Duodenal mucosa (tissue), 2 donors: ENCODE measurements around the gene XRCC2.

Experiments used
- H3K27ac ChIP-seq: one replicate; pipeline ENCODE4 v1.7.0; 2013; ENCODE audit warnings: low read depth, low read length
- H3K27me3 ChIP-seq, 2 donors: one replicate each; pipeline ENCODE4 v1.7.0; 2013; ENCODE audit warnings: low read length in 2 of 2, control low read depth in 1 of 2; ENCODE audit not compliant: insufficient read depth in 2 of 2, control insufficient read depth in 1 of 2
- H3K36me3 ChIP-seq, 2 donors: one replicate each; pipeline ENCODE4 v1.7.0; 2013; ENCODE audit warnings: low read length in 2 of 2, control low read depth in 1 of 2; ENCODE audit not compliant: insufficient read depth in 2 of 2, control insufficient read depth in 1 of 2
- H3K4me1 ChIP-seq, 2 donors: one replicate each; pipeline ENCODE4 v1.7.0; 2013; ENCODE audit warnings: low read length in 2 of 2, control low read depth in 1 of 2; ENCODE audit not compliant: insufficient read depth in 2 of 2, control insufficient read depth in 1 of 2
- H3K4me3 ChIP-seq, 2 donors: one replicate each; pipeline ENCODE4 v1.7.0; 2013; ENCODE audit warnings: low read length in 2 of 2, low read depth in 1 of 2
- H3K9ac ChIP-seq, 2 donors: one replicate each; pipeline ENCODE4 v1.7.0; 2013; ENCODE audit warnings: low read length in 2 of 2, low read depth in 1 of 2
- H3K9me3 ChIP-seq, 2 donors: one replicate each; pipeline ENCODE4 v1.7.0; 2013; ENCODE audit warnings: low read length in 2 of 2, control low read depth in 1 of 2; ENCODE audit not compliant: control insufficient read depth in 1 of 2

The XRCC2 gene

DNA sequence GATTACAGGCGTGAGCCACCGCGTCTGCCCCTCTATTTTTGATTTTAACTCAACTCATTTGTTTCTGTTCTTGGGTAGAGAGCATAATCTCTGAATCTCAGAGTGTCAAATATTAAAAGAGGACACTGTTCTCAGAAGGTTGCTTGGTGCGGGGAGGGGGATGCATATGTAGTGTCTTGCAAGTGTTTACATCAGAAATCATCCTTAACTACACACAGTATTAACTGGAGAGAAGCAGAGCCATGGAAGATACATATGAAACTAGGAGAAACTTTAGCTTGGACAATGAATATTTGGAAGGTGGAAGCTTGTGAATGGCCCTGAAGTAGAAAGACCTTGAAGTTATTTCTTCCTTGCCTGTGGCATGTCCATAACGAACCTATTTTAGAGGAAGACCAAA, 57.5 kb downstream of the XRCC2 start:
- Histone ChIP-seq H3K27me3 (no peaks in the 10 kb centered on the region), H3K9me3 (no peaks in the 10 kb centered on the region), H3K27ac (no peak overlapping the region), H3K4me1 (no peaks in the 10 kb centered on the region), H3K9ac (no peak overlapping the region), H3K4me3 (no peak overlapping the region), H3K36me3 (no peaks in the 10 kb centered on the region)

DNA sequence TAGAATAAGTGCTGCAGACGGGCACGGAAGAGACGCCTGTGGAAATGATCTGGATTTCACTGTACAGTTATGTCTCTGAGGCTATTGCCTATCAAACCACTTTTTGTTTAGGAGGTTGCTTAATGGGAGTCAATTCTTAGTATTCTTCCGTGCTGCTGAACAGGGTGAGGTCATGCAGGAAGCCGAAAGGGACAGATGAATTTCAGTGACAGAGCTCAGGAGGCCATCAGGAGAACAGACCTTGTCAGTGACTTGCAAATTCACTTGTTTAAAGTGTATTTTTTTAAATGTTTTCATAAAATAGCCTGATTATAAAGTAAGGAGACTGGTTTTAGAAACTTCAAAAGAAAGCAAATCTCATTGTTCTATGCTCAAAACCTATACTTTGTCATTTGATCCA, 58.9 kb downstream of the XRCC2 start:
- no peak overlapping the region for H3K4me3 ChIP-seq
- no peaks in the 10 kb centered on the region for H3K9me3 ChIP-seq
- H3K27ac ChIP-seq = no peak overlapping the region
- no peaks in the 10 kb centered on the region for H3K4me1 ChIP-seq
- H3K9ac ChIP-seq = no peak overlapping the region
- no peaks in the 10 kb centered on the region for H3K27me3 ChIP-seq
- no peaks in the 10 kb centered on the region for H3K36me3 ChIP-seq

DNA sequence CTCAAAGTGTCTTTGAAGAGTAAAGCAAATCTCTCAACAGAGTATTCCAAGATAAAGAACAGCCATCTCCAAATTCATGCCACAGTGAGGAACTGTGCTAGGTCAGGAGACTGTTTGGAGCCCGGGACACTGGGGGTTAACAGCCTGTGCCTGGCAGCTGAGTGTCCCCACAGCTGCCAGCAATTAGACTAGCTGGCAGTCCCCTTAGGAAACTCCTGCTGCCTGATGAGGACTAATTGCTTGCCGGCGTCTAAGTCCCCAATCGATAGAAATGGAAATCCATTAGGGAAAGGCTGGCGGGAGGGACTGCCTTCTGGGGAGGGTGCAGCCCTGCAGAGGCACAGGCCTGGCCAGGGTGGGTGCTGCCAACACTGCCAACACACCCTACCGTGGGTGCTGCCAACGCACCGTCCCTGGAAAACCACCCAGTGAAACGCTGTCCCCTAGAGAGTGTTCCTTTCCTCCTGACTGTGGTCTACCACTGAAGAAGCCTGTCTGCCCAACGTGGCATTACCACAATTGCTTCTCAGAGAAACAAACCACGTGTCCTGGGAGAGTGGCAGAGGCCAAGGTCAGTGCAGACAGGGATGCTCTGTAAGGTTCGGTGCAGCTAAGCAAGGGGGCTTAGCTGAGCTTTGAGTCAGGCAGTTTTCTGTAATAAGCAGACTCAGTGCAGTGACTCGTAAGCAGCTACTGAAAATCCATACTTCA, 60.8 kb downstream of the XRCC2 start:
- Histone ChIP-seq H3K9me3 (no peaks in the 10 kb centered on the region), H3K27ac (no peak overlapping the region), H3K4me1 (no peaks in the 10 kb centered on the region), H3K4me3 (no peak overlapping the region), H3K36me3 (no peaks in the 10 kb centered on the region), H3K9ac (no peak overlapping the region), H3K27me3 (no peaks in the 10 kb centered on the region)

DNA sequence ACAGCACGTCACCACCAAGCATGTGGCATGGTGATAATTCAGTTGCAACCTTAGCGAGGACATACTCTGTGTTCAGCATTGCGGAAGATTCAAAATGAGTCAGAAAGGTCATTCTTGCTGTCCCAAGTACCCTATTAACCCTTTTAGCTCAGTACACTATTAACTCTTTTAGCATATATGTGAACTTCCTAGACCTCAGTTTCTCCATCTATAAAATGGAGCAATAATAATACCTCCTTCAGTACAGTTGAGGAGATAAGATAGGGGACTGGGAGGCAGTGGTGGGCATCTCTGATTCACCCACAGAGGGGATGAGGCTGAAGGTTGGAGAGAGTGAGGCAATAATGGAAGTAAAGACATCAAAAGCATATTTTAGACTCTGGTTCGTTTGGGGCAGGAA, 67.3 kb downstream of the XRCC2 start:
- H3K9me3 ChIP-seq = no peaks in the 10 kb centered on the region
- no peaks in the 10 kb centered on the region for H3K4me1 ChIP-seq
- H3K27me3 ChIP-seq = no peaks in the 10 kb centered on the region
- H3K36me3 ChIP-seq = no peaks in the 10 kb centered on the region
- no peak overlapping the region for H3K9ac ChIP-seq
- no peak overlapping the region for H3K27ac ChIP-seq
- H3K4me3 ChIP-seq = no peak overlapping the region

DNA sequence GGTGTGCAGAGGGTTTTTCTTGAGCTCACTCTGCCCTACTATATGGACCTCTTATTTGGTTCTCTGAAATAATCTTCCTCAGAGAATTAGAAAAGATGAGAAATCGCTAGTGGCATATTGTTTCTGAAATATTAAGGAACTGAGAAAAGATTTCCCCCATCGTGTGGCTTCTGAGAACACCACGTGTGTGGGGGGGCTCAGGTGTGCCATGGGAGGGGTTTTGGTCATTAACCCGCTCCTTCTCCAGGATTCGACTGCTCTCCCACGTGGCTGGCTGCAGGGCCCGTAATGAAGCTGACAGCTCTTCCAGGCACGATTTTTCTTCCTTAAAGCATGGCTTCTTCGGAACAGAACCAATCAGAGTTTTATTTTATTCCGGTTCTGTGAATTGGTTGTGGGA, 67.7 kb downstream of the XRCC2 start:
- no peak overlapping the region for H3K9ac ChIP-seq

DNA sequence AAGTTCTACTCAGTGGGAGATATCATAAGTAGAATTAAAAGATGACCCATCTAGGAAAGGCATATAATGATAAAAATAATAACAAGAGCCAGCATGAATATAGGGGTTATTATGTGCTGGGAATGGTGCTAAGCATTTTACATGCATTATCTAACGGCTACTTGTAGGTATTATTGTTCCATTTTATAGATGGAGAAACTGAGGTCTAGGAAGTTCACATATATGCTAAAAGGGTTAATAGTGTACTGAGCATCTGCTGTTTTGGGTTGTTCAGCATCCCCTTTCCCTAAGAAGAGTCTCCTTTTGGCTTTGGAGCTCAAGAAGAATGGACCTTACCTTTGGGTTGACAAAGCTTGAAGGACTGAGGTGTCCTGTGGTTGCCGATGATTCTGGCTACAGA, 68.9 kb downstream of the XRCC2 start:
- H3K27me3 ChIP-seq = no peaks in the 10 kb centered on the region
- H3K27ac ChIP-seq = no peak overlapping the region
- H3K36me3 ChIP-seq = no peaks in the 10 kb centered on the region
- no peaks in the 10 kb centered on the region for H3K4me1 ChIP-seq
- H3K4me3 ChIP-seq = no peak overlapping the region
- no peaks in the 10 kb centered on the region for H3K9me3 ChIP-seq
- H3K9ac ChIP-seq = no peak overlapping the region

More for the DNA sequence above, 67.7 kb downstream of the XRCC2 start:
- no peak overlapping the region for H3K27ac ChIP-seq
- H3K9me3 ChIP-seq = no peaks in the 10 kb centered on the region
- H3K36me3 ChIP-seq = no peaks in the 10 kb centered on the region
- no peaks in the 10 kb centered on the region for H3K27me3 ChIP-seq
- H3K4me1 ChIP-seq = no peaks in the 10 kb centered on the region
- no peak overlapping the region for H3K4me3 ChIP-seq

DNA sequence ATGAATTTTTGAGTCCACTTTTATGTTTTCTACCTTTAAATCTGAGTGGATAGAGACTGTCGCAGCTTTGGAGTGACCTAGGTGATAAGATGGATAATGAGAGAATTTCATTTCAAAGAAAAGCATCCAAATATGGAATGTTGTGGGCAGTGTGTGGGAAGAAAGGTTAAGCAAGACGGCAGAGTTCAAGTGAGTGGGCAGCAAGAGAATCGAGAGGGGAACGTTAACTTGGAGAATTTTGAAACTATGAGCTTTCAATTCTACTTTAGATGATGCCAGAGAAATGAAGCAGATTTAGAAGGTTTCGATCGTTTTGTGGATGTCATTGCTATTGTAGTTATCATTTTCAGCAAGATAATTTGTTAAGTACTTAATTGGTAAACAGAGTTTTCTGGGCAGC, 73.0 kb downstream of the XRCC2 start:
- Histone ChIP-seq H3K27ac (no peak overlapping the region), H3K36me3 (no peaks in the 10 kb centered on the region), H3K9me3 (no peaks in the 10 kb centered on the region), H3K4me3 (no peak overlapping the region), H3K4me1 (no peaks in the 10 kb centered on the region), H3K9ac (no peak overlapping the region), H3K27me3 (no peaks in the 10 kb centered on the region)

DNA sequence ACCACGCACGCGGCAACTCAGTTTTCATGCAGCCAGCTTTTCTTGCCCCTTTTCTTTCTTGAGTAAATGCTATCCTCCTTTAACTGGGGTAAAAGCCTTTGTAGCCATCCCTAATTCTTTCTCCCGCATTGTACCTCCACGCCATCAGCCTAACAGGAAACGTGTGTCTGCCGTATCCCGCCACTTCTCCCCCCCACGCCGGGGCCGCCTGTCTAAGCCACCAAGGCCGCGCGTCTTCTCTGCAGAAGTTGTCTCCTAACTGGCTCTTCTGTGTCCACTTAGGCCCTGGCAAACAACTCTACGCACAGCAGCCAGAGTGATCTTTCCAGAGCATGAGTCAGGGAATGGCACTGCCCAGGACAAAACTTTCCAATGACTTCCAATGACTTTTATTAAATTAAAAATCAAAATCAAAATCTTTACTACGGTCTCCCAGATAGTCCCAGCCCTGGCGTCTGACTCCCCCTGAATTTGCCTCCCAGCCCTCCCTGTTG, 74.6 kb downstream of the XRCC2 start:
- no peaks in the 10 kb centered on the region for H3K36me3 ChIP-seq
- no peak overlapping the region for H3K27ac ChIP-seq
- no peaks in the 10 kb centered on the region for H3K4me1 ChIP-seq
- H3K9me3 ChIP-seq = no peaks in the 10 kb centered on the region
- no peak overlapping the region for H3K4me3 ChIP-seq
- H3K27me3 ChIP-seq = no peaks in the 10 kb centered on the region
- no peak overlapping the region for H3K9ac ChIP-seq

DNA sequence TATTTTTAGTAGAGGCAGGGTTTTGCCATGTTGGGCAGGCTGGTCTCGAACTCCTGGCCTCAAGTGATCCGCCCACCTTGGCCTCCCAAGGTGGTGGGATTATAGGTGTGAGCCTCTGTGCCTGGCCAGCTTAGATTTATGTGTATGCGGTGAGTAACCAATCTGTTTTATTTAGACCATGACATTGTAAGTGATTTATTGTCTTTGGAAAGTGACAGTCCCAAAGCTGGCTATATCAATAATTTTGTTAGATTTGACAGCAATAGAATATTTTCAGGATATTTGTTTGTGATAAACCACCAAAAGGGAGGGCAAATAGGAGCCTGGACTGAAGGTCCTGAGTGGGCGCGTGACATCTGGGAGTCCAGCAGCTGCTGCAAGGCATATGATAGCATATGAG, 75.7 kb downstream of the XRCC2 start:
- no peaks in the 10 kb centered on the region for H3K4me1 ChIP-seq
- H3K9ac ChIP-seq = no peak overlapping the region
- H3K9me3 ChIP-seq = no peaks in the 10 kb centered on the region
- H3K27ac ChIP-seq = no peak overlapping the region
- H3K36me3 ChIP-seq = no peaks in the 10 kb centered on the region
- no peak overlapping the region for H3K4me3 ChIP-seq
- no peaks in the 10 kb centered on the region for H3K27me3 ChIP-seq

DNA sequence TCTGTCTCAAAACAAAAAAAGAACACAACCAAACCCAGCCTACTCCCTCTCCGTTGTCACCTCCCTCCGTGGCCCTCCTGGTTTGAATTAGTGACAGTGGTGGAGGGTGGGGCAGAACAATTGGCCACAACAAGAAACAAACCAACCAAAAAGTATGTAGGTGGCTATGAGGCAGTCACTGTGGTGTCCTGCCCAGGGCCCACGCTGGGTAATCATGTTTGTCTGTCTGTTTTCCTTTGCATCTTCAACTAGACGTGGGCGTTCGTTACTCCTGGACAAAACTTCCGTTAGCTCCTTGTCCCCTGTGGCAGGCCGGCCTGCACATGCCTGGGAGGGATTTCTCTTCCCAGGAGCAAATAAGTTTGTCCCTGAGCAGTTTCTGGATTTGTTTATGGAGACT, 78.4 kb downstream of the XRCC2 start:
- no peaks in the 10 kb centered on the region for H3K4me1 ChIP-seq
- no peak overlapping the region for H3K9ac ChIP-seq
- H3K9me3 ChIP-seq = no peaks in the 10 kb centered on the region
- no peaks in the 10 kb centered on the region for H3K36me3 ChIP-seq
- H3K4me3 ChIP-seq = no peak overlapping the region
- no peak overlapping the region for H3K27ac ChIP-seq
- no peaks in the 10 kb centered on the region for H3K27me3 ChIP-seq
